Esophagus (tissue), 2 donors: ENCODE data around the gene GULP1. TPM values are rescaled to one million over a fixed set of nuclear protein-coding genes. Genes with fewer than 3 reads are reported as not detected.
"Not testable (repeated sequence)": the region's sequence is repeated elsewhere in the genome, so short reads cannot be mapped to it uniquely, and the experiment has no call there.

ENCODE experiments used
- H3K27ac ChIP-seq, 2 donors: one replicate each; pipeline ENCODE4 v1.5.1; 2013; ENCODE audit warnings: low read depth in 2 of 2, mild to moderate bottlenecking in 2 of 2, inconsistent platforms in 1 of 2, low read length in 1 of 2, moderate library complexity in 1 of 2
- H3K27me3 ChIP-seq, 2 donors: one replicate each; pipeline ENCODE4 v1.6.1; 2013; ENCODE audit warnings: low read length in 2 of 2, control low read depth in 1 of 2, mild to moderate bottlenecking in 1 of 2; ENCODE audit not compliant: insufficient read depth in 2 of 2, control insufficient read depth in 1 of 2
- H3K36me3 ChIP-seq, 2 donors: one replicate each; pipeline ENCODE4 v1.6.1; 2013; ENCODE audit warnings: low read length in 1 of 2; ENCODE audit not compliant: control insufficient read depth in 2 of 2, insufficient read depth in 2 of 2
- H3K4me1 ChIP-seq, 2 donors: one replicate each; pipeline ENCODE4 v1.6.1; 2013; ENCODE audit warnings: low read length in 1 of 2; ENCODE audit not compliant: control insufficient read depth in 2 of 2, insufficient read depth in 2 of 2
- H3K4me3 ChIP-seq, 2 donors: one replicate each; pipeline ENCODE4 v1.5.1; 2013; ENCODE audit warnings: low read length in 2 of 2, mild to moderate bottlenecking in 2 of 2, low read depth in 1 of 2, moderate library complexity in 1 of 2
- H3K9me3 ChIP-seq, 2 donors: one replicate each; pipeline ENCODE4 v1.6.1; 2013; ENCODE audit warnings: mild to moderate bottlenecking in 2 of 2, low read depth in 1 of 2, low read length in 1 of 2, moderate library complexity in 1 of 2; ENCODE audit not compliant: control insufficient read depth in 2 of 2, insufficient read depth in 1 of 2
- WGBS, 2 donors: extraction: QIAGEN DNeasy Blood & Tissue Kit; methylation state at CpG; one replicate each; pipeline ENCODE4 v1.1.7; 2013; 5-methylcytosine and 5-hydroxymethylcytosine counted together
- polyA plus RNA-seq, 2 donors: library from polyadenylated mRNA; stranded (reverse); fragments of 200-250 nt; gene quantifications; one replicate each; pipeline ENCODE4 v1.2.3, GENCODE V29; 2013
- donor health status: healthy with polysubstance abuse.
- donor health status: Bipolar disorder and iron deficiency.

The GULP1 gene
- polyA plus RNA-seq, 2 donors = 5.5 to 10.5 TPM

DNA sequence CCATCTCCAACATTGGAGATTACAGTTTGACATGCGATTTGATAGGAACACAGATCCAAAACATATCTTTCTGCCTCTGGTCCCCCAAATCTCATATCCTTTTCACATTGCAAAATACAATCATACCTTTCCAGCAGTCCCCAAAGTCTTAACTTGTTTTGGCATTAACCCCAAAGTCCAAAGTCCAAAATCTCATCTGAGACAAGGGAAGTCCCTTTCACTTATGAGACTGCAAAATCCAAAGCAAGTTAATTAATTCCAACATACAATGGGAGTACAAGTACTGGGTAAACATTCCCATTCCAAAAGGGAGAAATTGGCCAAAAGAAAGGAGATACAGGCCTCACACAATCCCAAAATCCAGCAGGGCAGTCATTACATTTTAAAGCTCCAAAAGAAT is 265.4 kb downstream of the GULP1 start:
- H3K36me3 ChIP-seq = peaks cover 0 to 3% of the 10 kb centered on the region in 2 donors
- no peaks in the 10 kb centered on the region for H3K4me1 ChIP-seq
- 87 to 90% methylated on average over 1 of the region's 1 CpG for WGBS, 2 donors
- no peaks in the 10 kb centered on the region for H3K27me3 ChIP-seq
- peaks cover 0 to 5% of the 10 kb centered on the region in 2 donors for H3K9me3 ChIP-seq
- no peak overlapping the region for H3K4me3 ChIP-seq
- no peak overlapping the region for H3K27ac ChIP-seq

DNA sequence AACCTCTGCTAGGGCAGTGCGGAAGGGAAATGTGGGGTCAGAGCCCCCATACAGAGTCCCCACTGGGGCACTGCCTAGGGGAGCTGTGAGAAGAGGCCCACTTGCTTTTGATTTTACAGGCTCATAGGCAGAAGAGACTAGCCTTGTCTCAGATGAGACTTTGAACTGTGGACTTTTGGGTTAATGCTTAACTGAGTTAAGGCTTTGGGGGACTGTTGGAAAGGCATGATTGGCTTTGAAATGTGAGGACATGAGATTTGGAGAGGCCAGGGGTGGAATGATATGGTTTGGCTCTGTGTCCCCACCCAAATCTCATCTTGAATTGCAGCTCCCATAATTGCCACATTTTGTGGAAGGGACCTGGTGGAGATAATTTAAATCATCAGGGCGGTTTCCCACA is 267.8 kb downstream of the GULP1 start:
- not testable (repeated sequence) for H3K4me3 ChIP-seq, H3K27me3 ChIP-seq, H3K36me3 ChIP-seq, H3K9me3 ChIP-seq, H3K27ac ChIP-seq, H3K4me1 ChIP-seq
- WGBS, 2 donors = 96% methylated on average over 2 of the region's 2 CpGs

DNA sequence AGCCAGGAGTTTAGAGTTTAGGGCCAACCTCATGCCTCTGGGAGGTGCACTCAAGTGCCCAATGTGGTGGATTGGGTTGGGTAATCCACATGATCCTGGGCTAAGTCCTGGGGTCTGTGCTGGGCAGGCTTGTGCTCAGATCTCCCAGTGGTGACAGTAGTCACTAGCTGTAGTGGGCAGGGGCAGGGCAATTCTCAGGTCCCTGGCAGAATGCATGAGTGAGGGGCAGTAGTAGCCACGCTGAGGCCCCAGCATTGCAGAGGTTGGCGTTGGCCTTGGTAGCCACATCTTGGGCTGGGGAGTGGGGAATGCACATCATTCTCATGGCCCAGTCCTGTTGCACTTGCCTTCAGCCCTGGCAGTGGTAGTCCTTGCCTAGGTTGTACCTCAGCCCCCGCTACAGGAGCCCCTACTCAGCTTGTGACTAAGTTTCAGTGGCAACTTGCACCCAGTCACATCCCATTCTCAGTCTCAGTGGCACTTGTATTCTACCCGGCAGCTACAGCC is 269.9 kb downstream of the GULP1 start:
- whole genome bisulfite sequencing, 2 donors = 93 to 94% methylated on average over 4 of the region's 4 CpGs
- H3K4me1 ChIP-seq = no peaks in the 10 kb centered on the region
- no peak overlapping the region for H3K4me3 ChIP-seq
- H3K9me3 ChIP-seq = peaks cover 0 to 5% of the 10 kb centered on the region in 2 donors
- H3K27ac ChIP-seq = no peak overlapping the region
- H3K36me3 ChIP-seq = peaks cover 0 to 3% of the 10 kb centered on the region in 2 donors
- no peaks in the 10 kb centered on the region for H3K27me3 ChIP-seq

DNA sequence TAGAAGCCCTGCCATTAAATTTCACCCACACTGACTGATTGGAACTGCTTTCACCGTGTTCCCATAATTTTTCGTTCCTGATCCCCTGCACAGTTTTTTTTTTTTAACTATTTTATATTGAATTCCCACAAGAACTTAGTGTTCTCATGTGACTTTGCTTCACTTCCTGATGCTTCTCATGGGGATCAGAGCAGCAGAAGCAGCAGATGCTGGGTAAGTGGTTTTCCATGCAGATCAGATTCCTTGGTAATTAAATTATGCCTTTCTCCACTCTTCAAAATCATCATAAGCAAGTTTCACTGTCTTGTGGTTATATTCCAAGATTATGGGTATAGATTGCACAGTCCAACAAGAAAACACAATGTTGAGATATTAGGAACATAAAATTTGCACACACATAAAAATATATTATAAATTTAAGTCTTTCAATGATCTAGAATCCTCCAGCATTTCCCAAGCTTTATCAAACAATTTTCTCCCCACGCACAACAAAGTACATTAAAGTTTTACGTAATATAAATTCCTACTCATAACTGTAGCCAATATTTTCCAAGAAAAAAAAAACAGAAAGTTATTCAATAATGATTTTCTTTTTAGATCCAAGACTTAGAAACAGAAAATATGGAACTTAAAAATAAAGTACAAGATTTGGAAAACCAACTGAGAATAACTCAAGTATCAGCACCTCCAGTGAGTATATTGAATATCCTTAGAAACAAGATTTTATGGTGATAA is 277.9 kb downstream of the GULP1 start:
- H3K9me3 ChIP-seq = no peaks in the 10 kb centered on the region

DNA sequence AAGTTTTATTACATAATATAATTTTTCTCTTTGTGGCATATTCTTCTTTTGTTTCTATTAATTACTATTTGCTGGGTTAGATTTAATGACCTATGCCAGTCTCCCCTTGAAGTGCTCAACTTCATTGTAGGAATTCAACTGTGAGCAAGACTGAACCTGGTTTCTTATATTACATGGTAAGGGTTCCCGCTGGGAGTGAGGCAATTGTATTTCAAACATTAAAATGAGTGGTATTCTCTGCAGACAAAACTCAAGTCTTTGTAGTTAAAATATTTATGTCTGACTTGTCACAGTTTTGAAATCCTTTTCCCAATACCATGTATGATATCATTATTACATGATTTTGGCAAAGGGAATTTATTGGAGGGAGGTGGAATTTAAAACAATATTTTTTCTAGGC is 278.7 kb downstream of the GULP1 start:
- Histone ChIP-seq H3K36me3 (no peaks in the 10 kb centered on the region), H3K4me1 (no peaks in the 10 kb centered on the region), H3K9me3 (no peaks in the 10 kb centered on the region), H3K27me3 (no peaks in the 10 kb centered on the region), H3K4me3 (no peak overlapping the region), H3K27ac (no peak overlapping the region)
- WGBS, 2 donors = 83 to 85% methylated on average over 1 of the region's 1 CpG

More for the DNA sequence above, 277.9 kb downstream of the GULP1 start:
- Histone ChIP-seq H3K4me1 (no peaks in the 10 kb centered on the region), H3K27me3 (no peaks in the 10 kb centered on the region), H3K36me3 (no peaks in the 10 kb centered on the region), H3K27ac (no peak overlapping the region), H3K4me3 (no peak overlapping the region)
- WGBS, 2 donors = 89 to 92% methylated on average over 4 of the region's 4 CpGs

DNA sequence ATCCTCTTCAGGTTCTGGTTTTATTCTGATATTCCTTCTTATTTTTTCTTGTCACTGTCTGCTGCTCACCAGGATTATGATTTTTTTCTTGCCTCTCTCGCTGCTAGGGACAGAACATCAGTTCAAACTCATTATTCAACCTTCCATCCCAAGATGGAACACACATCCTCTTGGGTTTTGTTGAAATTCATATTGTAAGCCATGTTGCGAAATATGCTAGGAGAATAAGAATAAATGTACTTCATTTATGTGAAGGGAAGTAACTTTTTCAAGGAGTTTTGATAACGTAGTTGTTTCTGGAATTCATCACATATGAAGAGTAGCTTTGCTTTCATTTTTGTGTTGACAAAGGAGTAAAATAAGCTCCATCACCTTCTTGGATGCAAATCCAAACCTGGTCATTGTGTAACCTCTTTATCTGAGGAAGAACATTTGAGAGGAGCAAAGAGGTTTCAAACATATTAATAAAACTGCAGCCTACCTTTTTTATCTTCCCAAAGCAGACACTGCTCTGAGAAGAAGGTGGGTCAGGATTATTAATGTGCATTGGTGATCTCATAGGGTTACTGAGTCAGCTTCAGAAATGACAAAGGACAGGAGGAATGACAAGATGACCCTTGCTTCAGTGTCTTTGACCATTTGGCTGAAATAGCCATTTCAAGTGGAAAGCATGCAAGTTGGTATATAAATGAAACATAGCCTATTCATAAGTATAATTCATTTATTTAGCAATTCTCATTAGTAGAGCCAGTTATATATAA is 280.0 kb downstream of the GULP1 start:
- H3K36me3 ChIP-seq = no peaks in the 10 kb centered on the region
- no peak overlapping the region for H3K27ac ChIP-seq
- 87 to 90% methylated on average over 3 of the region's 3 CpGs for WGBS, 2 donors
- no peaks in the 10 kb centered on the region for H3K9me3 ChIP-seq
- no peaks in the 10 kb centered on the region for H3K4me1 ChIP-seq
- no peak overlapping the region for H3K4me3 ChIP-seq
- no peaks in the 10 kb centered on the region for H3K27me3 ChIP-seq

DNA sequence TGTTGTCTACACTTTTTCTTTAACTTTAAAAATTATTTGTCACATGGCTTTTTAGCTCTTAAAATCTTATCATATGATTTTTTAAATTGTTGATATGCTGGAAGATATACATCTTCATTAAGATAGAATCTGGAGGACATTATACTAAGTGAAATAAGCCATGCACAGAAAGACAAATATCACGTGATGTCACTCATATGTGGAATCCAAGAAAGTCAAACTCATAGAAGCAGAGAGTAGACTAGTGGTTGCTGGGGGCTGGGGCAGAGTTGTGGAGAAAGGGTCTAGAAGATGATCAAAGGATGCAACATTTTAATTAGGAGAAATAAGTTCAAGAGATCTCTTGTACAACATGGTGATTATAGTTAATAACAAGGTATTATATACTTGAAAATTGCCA is 280.9 kb downstream of the GULP1 start:
- Histone ChIP-seq H3K9me3 (no peaks in the 10 kb centered on the region), H3K27ac (no peak overlapping the region), H3K36me3 (no peaks in the 10 kb centered on the region), H3K4me1 (no peaks in the 10 kb centered on the region), H3K27me3 (no peaks in the 10 kb centered on the region), H3K4me3 (no peak overlapping the region)
- 87 to 90% methylated on average over 1 of the region's 1 CpG for WGBS, 2 donors

DNA sequence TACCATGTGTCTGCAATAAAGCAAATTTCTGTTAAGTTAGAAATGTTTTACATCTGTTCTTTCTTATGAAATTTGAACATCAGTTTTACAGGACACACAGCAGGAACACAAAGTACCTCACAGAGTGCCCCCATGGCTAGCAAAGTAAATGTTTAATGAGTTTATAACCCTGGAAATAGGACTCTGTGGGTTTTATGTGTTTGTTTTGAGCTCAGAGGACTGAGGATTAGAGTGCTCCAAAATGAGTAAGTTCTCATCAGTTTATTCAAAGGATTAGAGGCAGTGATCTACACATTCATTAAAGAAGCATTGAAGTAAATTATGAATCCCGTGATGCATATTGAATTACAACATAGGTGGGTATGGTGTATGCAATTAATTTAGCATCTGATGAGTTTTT is 281.8 kb downstream of the GULP1 start:
- Histone ChIP-seq H3K27me3 (no peaks in the 10 kb centered on the region), H3K4me1 (no peaks in the 10 kb centered on the region), H3K9me3 (no peaks in the 10 kb centered on the region), H3K27ac (no peak overlapping the region), H3K36me3 (no peaks in the 10 kb centered on the region), H3K4me3 (no peak overlapping the region)
- 58 to 69% methylated on average over 1 of the region's 1 CpG for WGBS, 2 donors

DNA sequence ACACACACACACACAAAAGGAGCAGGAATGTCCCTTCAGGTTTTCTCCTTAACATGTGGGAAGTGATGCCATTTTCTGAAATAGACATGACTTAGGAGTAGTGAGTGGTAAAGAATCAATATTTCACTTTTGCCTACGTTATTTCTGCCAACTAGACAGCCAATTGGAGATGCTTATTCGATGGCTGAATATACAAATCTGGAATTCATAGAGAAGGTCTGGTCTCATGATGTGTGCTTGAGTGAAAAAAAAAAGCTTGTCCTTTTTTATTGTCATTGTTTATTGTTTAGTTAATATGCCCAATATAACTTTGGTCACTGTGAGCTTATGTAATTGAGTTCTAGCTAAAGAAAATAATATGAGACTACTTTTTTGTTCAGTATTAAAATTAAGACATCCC is 284.3 kb downstream of the GULP1 start:
- no peaks in the 10 kb centered on the region for H3K36me3 ChIP-seq
- no peaks in the 10 kb centered on the region for H3K27me3 ChIP-seq
- H3K4me3 ChIP-seq = no peak overlapping the region
- WGBS, 2 donors = 81 to 82% methylated on average over 2 of the region's 2 CpGs
- no peak overlapping the region for H3K27ac ChIP-seq
- no peaks in the 10 kb centered on the region for H3K4me1 ChIP-seq
- H3K9me3 ChIP-seq = peaks cover 0 to 2% of the 10 kb centered on the region in 2 donors
